GM21423 (cell line): ENCODE data around the gene MRI1.
"Not testable (repeated sequence)": the region's sequence is repeated elsewhere in the genome, so short reads cannot be mapped to it uniquely, and the experiment has no call there.

Experiments
- ATAC-seq: cut with Tn5 transposase; IDR thresholded peaks from one replicate; pipeline ENCODE4 v1.9.1; 2021; ENCODE audit warnings: mild to moderate bottlenecking, moderate library complexity; ENCODE audit not compliant: unreplicated experiment

MRI1 gene

GRCh38 chr19:13764101-13764807, at the start of gene MRI1:
MRI1 (plus strand) TSS chr19:13764522; CDS start chr19:13764589, 67 bp downstream.
- ATAC-seq: no peak

GRCh38 chr19:13717194-13717643, 47.1 kb upstream of the MRI1 start:
- no peak for ATAC-seq

GRCh38 chr19:13718733-13719132, 45.6 kb upstream of the MRI1 start:
- ATAC-seq: no peak

DNA sequence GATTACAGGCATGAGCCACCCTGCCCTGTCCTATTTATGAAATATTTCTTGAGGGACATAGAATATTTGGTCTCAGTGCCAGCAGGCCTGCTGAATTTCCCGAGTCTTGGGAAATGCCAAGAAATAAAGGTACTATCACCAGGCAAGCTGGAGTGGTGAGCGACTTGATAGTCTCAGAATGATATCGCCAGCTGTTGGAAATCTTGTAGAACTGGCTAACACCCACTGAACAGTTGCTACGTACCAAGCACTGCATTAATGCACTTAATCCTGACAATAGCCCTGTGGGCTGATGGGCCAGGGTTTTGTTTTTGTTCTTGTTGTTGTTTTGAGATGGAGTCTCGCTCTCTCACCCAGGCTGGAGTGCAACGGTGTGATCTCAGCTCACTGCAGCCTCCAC, 42.2 kb upstream of the MRI1 start:
- ATAC-seq: no peak

GRCh38 chr19:13723206-13723605, 41.1 kb upstream of the MRI1 start:
- no peak for ATAC-seq

DNA sequence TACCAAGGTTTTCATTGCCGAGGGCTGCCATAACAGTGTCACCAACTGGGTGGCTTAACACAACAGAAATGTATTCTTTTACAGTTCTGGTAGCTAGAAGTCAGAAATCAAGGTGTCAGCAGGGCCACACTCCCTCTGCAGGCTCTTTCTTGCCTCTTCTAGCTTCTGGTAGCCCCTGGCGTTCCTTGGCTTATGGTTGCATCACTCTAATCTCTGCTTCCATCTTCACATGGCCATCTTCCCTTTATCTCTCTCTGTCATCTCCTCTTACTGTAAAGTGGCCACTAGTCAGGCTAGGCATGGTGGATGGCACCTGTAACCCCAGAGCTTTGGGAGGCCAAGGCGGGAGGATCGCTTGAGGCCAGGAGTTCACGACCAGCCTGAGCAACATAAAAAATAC, 38.0 kb upstream of the MRI1 start:
- no peak for ATAC-seq

GRCh38 chr19:13727798-13728197, 36.5 kb upstream of the MRI1 start:
- no peak for ATAC-seq

DNA sequence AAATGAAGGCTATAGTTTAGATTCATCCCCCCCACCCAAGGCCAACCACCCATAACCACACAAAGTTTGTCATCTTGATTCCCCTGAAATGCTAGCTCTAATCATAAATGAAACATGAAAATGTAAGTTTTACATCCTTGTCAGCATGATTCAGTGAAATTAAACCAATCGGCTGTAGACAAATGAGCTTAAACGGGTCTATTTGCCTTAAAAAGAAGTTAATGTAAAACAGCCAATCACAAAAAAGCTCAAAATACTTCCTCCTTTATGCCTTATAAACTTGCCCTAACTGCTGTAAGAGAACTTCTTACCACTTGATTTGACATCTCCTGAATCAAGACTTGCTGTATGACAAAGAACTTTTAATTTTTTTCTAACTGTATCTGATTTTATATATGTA, 34.5 kb upstream of the MRI1 start:
- ATAC-seq: no peak

DNA sequence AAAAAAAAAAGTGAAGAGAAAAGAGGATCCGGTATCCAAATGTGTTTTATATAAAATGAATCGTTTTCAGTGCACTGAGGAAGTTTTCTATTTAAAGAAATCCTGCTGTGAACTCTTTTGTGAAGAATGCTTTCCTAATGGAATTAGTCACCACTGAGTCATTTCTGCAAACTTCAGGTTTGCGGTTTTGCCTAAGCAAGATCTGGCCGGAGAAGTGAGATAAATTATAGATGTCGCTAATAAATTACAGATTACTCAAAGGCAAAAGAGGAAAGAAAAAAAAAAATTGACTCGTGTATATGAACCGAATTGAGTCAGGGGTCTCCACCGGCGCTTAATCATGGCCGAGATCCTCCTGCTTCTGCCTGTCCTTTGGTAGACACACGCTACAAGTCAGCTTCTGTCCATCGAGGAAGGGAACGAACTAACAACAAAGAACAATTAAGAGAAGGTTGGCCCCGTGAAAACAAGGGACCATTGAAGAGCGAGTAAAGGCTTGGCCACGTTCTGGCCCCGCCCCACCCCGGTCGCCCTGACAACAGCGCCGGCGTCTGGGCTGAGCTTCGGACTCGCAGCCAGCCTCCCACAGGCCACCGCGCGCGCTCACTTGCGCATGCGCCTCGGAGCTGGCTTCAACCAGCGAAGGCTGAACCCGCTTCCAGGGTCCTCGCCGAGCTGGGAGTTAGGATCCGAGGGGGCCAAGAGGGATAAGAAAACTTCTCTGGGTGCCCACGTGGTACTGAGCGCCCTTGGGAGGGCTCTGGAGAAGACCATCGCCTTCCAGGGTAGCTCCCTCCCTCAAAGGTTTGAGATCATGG, 33.0 kb upstream of the MRI1 start:
- peak; percentile 97 for ATAC-seq

DNA sequence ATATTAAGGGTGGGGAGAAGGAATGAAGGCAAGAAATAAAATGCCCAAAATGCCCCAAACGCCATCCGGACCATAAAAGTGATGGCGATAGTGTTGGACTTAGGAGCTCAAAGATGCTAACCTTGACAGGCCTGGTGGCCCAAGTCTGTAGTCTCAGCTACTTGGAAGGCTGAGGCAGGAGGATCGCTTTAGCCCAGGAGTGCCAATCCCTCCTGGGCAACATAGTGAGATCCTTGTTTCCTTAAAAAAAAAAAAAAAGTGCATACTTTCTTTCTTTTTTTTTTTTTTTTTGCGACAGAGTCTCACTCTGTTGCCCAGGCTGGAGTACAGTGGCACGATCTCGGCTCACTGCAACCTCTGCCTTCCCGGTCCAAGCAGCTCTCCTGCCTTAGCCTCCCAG, 32.0 kb upstream of the MRI1 start:
- ATAC-seq: no peak

GRCh38 chr19:13734751-13735150, 29.6 kb upstream of the MRI1 start:
- ATAC-seq: no peak

- ATAC-seq: no peak
Observed at GRCh38 chr19:13738073-13738472, 26.2 kb upstream of the MRI1 start.

DNA sequence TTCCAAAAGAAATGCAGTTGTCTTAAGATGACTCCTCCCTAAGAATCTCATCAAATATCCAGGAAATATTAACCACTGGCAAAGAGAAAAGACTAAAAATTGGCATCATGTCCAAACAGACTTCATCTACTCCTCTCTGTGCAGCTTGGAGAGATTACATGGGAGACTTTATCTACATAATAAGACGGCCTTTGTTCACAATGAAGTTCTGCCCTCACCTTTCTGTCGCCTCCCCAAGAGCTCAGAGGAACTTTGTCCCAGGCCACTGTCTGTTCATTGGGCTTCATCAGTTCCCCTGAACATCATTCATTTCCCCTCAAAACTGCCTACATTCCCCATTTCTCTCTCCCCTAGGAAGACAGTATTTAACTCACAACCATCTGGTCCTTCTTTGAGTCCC, 22.4 kb upstream of the MRI1 start:
- ATAC-seq: no peak

DNA sequence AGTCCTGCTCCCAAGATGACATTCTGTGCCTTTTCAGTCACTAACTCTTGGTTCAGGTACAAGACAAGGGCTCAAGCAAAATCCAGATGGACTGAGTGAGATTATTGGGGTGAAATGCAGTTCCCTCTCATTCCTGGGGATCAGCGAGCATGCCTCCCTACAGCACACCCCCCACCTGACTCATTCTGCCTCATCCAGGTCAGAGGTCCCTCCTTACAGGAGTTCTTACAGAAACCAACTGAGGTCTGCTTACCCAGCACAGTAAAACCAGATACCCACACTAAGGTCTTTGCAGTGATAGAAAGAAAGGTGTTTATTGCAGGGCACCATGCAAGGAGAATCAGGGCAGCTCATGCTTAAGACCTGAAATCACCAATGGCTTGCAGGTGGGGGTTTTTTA, 21.6 kb upstream of the MRI1 start:
- no peak for ATAC-seq

DNA sequence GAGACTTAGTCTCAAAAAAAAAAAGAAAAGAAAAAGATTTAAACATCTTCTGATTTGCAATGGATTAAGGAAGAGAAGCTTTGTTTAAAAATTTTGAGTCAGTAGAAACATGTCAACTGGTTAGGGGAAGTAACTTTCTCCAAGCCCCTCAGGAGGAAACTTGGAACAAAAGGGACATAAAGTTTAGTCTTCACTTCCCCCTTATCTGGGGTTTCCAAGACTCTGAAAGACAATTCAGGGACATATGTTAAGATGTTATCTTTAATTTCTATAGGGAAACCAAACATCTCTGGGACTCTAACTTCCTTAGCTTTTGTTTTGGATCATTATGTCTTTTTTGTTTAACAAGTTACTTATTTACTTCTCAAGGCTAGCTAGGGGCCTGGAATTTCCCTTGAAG, 20.1 kb upstream of the MRI1 start:
- ATAC-seq: no peak

- no peak for ATAC-seq
Observed at GRCh38 chr19:13747098-13747453, 17.2 kb upstream of the MRI1 start.

- ATAC-seq: no peak
Observed at GRCh38 chr19:13748169-13748828, 16.0 kb upstream of the MRI1 start.

- ATAC-seq: no peak
Observed at GRCh38 chr19:13751436-13751835, 12.9 kb upstream of the MRI1 start.

DNA sequence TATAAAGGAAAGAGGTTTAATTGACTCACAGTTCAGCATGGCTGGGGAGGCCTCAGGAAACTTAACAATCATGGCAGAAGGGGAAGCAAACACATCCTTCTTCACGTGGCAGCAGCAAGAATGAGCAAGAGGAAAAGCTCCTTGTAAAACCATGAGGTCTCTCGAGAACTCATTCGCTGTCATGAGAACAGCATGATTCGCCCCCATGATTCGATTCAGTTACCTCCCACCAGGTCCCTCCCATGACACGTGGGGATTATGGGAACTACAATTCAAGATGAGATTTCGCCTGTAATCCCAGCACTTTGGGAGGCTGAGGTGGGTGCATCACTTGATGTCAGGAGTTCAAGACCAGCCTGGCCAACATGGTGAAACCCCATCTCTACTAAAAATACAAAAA, 10.7 kb upstream of the MRI1 start:
- ATAC-seq: not testable (repeated sequence)

DNA sequence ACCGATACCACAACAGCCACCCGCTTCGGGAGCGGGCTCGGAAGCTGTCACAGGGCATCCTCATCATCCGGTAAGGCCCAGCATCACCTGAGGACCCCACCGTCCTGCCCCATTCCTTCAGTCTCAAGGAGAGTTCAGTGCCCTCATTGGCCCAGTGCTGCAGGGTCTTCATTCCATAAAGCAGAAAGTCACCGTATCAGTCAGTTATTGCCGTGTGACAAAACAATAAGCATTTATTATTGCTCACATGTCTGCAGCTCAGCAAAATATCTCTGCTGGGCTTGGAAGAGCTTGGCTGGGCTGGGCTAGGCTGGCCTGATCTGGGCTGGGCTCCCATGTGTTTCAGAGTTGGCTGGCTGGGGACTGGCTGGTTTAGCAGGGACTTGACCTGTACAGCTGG, 8.1 kb upstream of the MRI1 start:
- ATAC-seq: no peak

- ATAC-seq: no peak
Observed at GRCh38 chr19:13757805-13758772, 6.2 kb upstream of the MRI1 start.
